Measurements from ENCODE around the gene WNT5A. TPM values are rescaled to one million over a fixed set of nuclear protein-coding genes. Genes with fewer than 3 reads are reported as not detected.
A peak's percentile ranks its signal among the peaks of the same experiment; 100 is the strongest.

The WNT5A gene
- total RNA-seq, 2 experiments from 2014 or later: not detected

- Mint-ChIP-seq H3K36me3 (no peaks in the 10 kb centered on the region), H3K27me3 (no peaks in the 10 kb centered on the region), H3K4me1 (ENCODE audit: low read depth) (no peaks in the 10 kb centered on the region), H3K4me3 (no peak overlapping the region), H3K27ac (no peak overlapping the region), H3K9me3 (no peaks in the 10 kb centered on the region)
- ChIA-PET POLR2A (no interaction called here), CTCF (no interaction called here)
- intact Hi-C loops (cut with micrococcal nuclease): no loop called here
- no peak for DNase-seq
These were observed 40.3 kb downstream of the WNT5A start for GRCh38 chr3:55446850-55447249.

GRCh38 chr3:55445551-55445950 is 41.6 kb downstream of the WNT5A start:
- POLR2A ChIA-PET: no interaction called here
- CTCF ChIA-PET: no interaction called here
- intact Hi-C loops (cut with micrococcal nuclease): no loop called here
- Mint-ChIP-seq H3K4me3 (no peak overlapping the region), H3K9me3 (no peaks in the 10 kb centered on the region), H3K27ac (no peak overlapping the region), H3K27me3 (no peaks in the 10 kb centered on the region), H3K4me1 (ENCODE audit: low read depth) (no peaks in the 10 kb centered on the region), H3K36me3 (no peaks in the 10 kb centered on the region)
- no peak for DNase-seq

GRCh38 chr3:55443346-55443745 is 43.8 kb downstream of the WNT5A start:
- Mint-ChIP-seq H3K27me3 (no peaks in the 10 kb centered on the region), H3K27ac (no peak overlapping the region), H3K36me3 (no peaks in the 10 kb centered on the region), H3K4me1 (ENCODE audit: low read depth) (no peaks in the 10 kb centered on the region), H3K9me3 (no peaks in the 10 kb centered on the region), H3K4me3 (no peak overlapping the region)
- intact Hi-C loops (cut with micrococcal nuclease): no loop called here
- DNase-seq: no peak
- POLR2A ChIA-PET: no interaction called here
- CTCF ChIA-PET: interaction anchor here (0.6 kb wide), 1 partner anchor 808 kb away, joined by 3 read pairs; no protein-coding TSS in a partner anchor

GRCh38 chr3:55442861-55443260 is 44.2 kb downstream of the WNT5A start:
- H3K27me3 Mint-ChIP-seq: no peaks in the 10 kb centered on the region
- ChIA-PET POLR2A (no interaction called here), CTCF (no interaction called here)

GRCh38 chr3:55441499-55441898 is 45.6 kb downstream of the WNT5A start:
- ChIA-PET CTCF (no interaction called here), POLR2A (no interaction called here)
- Mint-ChIP-seq H3K4me3 (no peak overlapping the region), H3K27ac (no peak overlapping the region), H3K4me1 (ENCODE audit: low read depth) (no peaks in the 10 kb centered on the region), H3K27me3 (no peaks in the 10 kb centered on the region), H3K9me3 (peaks cover 2% of the 10 kb centered on the region), H3K36me3 (no peaks in the 10 kb centered on the region)
- no peak for DNase-seq
- intact Hi-C loops (cut with micrococcal nuclease): no loop called here

More at GRCh38 chr3:55442861-55443260, 44.2 kb downstream of the WNT5A start:
- intact Hi-C loops (cut with micrococcal nuclease): no loop called here
- Mint-ChIP-seq H3K4me3 (no peak overlapping the region), H3K36me3 (no peaks in the 10 kb centered on the region), H3K9me3 (peaks cover 1% of the 10 kb centered on the region), H3K27ac (no peak overlapping the region), H3K4me1 (ENCODE audit: low read depth) (no peaks in the 10 kb centered on the region)
- no peak for DNase-seq

GRCh38 chr3:55440104-55440708 is 46.9 kb downstream of the WNT5A start:
- ChIA-PET CTCF (no interaction called here), POLR2A (no interaction called here)
- H3K4me3 Mint-ChIP-seq: no peak overlapping the region
- H3K4me1 Mint-ChIP-seq (ENCODE audit: low read depth): no peaks in the 10 kb centered on the region
- H3K27ac Mint-ChIP-seq: no peak overlapping the region
- DNase-seq: no peak
- H3K36me3 Mint-ChIP-seq: no peaks in the 10 kb centered on the region
- H3K27me3 Mint-ChIP-seq: no peaks in the 10 kb centered on the region
- intact Hi-C loops (cut with micrococcal nuclease): no loop called here
- peaks cover 2% of the 10 kb centered on the region for H3K9me3 Mint-ChIP-seq

GRCh38 chr3:55439657-55440056 is 47.4 kb downstream of the WNT5A start:
- H3K4me1 Mint-ChIP-seq (ENCODE audit: low read depth): no peaks in the 10 kb centered on the region

GRCh38 chr3:55436644-55437043 is 50.5 kb downstream of the WNT5A start:
- POLR2A ChIA-PET: no interaction called here
- no peaks in the 10 kb centered on the region for H3K27me3 Mint-ChIP-seq
- peaks cover 2% of the 10 kb centered on the region for H3K9me3 Mint-ChIP-seq
- H3K4me3 Mint-ChIP-seq: no peak overlapping the region
- H3K27ac Mint-ChIP-seq: no peak overlapping the region
- intact Hi-C loops (cut with micrococcal nuclease): no loop called here
- no peak for DNase-seq
- no peaks in the 10 kb centered on the region for H3K36me3 Mint-ChIP-seq
- H3K4me1 Mint-ChIP-seq (ENCODE audit: low read depth): no peaks in the 10 kb centered on the region
- CTCF ChIA-PET: no interaction called here

More at GRCh38 chr3:55439657-55440056, 47.4 kb downstream of the WNT5A start:
- Mint-ChIP-seq H3K27me3 (no peaks in the 10 kb centered on the region), H3K27ac (no peak overlapping the region), H3K9me3 (peaks cover 2% of the 10 kb centered on the region), H3K36me3 (no peaks in the 10 kb centered on the region), H3K4me3 (no peak overlapping the region)
- intact Hi-C loops (cut with micrococcal nuclease): no loop called here
- ChIA-PET POLR2A (no interaction called here), CTCF (no interaction called here)
- DNase-seq: no peak

GRCh38 chr3:55435491-55435890 is 51.6 kb downstream of the WNT5A start:
- Mint-ChIP-seq H3K27ac (no peak overlapping the region), H3K36me3 (no peaks in the 10 kb centered on the region), H3K27me3 (no peaks in the 10 kb centered on the region), H3K9me3 (peaks cover 2% of the 10 kb centered on the region), H3K4me1 (ENCODE audit: low read depth) (no peaks in the 10 kb centered on the region), H3K4me3 (no peak overlapping the region)
- ChIA-PET CTCF (no interaction called here), POLR2A (no interaction called here)
- intact Hi-C loops (cut with micrococcal nuclease): no loop called here
- no peak for DNase-seq

GRCh38 chr3:55434789-55435188 is 52.3 kb downstream of the WNT5A start:
- no peak overlapping the region for H3K27ac Mint-ChIP-seq
- no peak overlapping the region for H3K4me3 Mint-ChIP-seq
- DNase-seq: peak; percentile 10
- H3K27me3 Mint-ChIP-seq: no peaks in the 10 kb centered on the region
- no peaks in the 10 kb centered on the region for H3K36me3 Mint-ChIP-seq
- peaks cover 2% of the 10 kb centered on the region for H3K9me3 Mint-ChIP-seq
- no peaks in the 10 kb centered on the region for H3K4me1 Mint-ChIP-seq (ENCODE audit: low read depth)
- POLR2A ChIA-PET: no interaction called here
- intact Hi-C loops (cut with micrococcal nuclease): loop anchor here (5.0 kb wide), 1 partner anchor 818 kb away; no protein-coding TSS in a partner anchor
- CTCF ChIA-PET: no interaction called here

GRCh38 chr3:55431041-55431440 is 56.1 kb downstream of the WNT5A start:
- intact Hi-C loops (cut with micrococcal nuclease): loop anchor here (5.0 kb wide), 1 partner anchor 821 kb away; no protein-coding TSS in a partner anchor
- H3K27ac Mint-ChIP-seq: no peak overlapping the region
- no peaks in the 10 kb centered on the region for H3K36me3 Mint-ChIP-seq
- no peak overlapping the region for H3K4me3 Mint-ChIP-seq
- CTCF ChIA-PET: no interaction called here
- POLR2A ChIA-PET: no interaction called here
- DNase-seq: no peak
- H3K27me3 Mint-ChIP-seq: no peaks in the 10 kb centered on the region
- H3K9me3 Mint-ChIP-seq: peaks cover 4% of the 10 kb centered on the region
- H3K4me1 Mint-ChIP-seq (ENCODE audit: low read depth): no peaks in the 10 kb centered on the region

GRCh38 chr3:55427739-55428138 is 59.4 kb downstream of the WNT5A start:
- Mint-ChIP-seq H3K36me3 (no peaks in the 10 kb centered on the region), H3K9me3 (peaks cover 6% of the 10 kb centered on the region), H3K4me3 (no peak overlapping the region), H3K27ac (no peak overlapping the region), H3K4me1 (ENCODE audit: low read depth) (no peaks in the 10 kb centered on the region), H3K27me3 (no peaks in the 10 kb centered on the region)
- POLR2A ChIA-PET: no interaction called here
- no peak for DNase-seq
- CTCF ChIA-PET: no interaction called here
- intact Hi-C loops (cut with micrococcal nuclease): no loop called here

- Mint-ChIP-seq H3K27me3 (no peaks in the 10 kb centered on the region), H3K4me1 (ENCODE audit: low read depth) (no peaks in the 10 kb centered on the region), H3K4me3 (no peak overlapping the region), H3K27ac (no peak overlapping the region), H3K9me3 (peaks cover 8% of the 10 kb centered on the region), H3K36me3 (no peaks in the 10 kb centered on the region)
- DNase-seq: no peak
- ChIA-PET POLR2A (no interaction called here), CTCF (no interaction called here)
- intact Hi-C loops (cut with micrococcal nuclease): no loop called here
These were observed 60.6 kb downstream of the WNT5A start for GRCh38 chr3:55426486-55426885.

Data from activated CD4-positive, alpha-beta memory T cell treated with anti-CD3 and anti-CD28 coated beads for 36 hours (primary cell).